ENCODE results near the gene C14orf93.

The C14orf93 gene, protein sequence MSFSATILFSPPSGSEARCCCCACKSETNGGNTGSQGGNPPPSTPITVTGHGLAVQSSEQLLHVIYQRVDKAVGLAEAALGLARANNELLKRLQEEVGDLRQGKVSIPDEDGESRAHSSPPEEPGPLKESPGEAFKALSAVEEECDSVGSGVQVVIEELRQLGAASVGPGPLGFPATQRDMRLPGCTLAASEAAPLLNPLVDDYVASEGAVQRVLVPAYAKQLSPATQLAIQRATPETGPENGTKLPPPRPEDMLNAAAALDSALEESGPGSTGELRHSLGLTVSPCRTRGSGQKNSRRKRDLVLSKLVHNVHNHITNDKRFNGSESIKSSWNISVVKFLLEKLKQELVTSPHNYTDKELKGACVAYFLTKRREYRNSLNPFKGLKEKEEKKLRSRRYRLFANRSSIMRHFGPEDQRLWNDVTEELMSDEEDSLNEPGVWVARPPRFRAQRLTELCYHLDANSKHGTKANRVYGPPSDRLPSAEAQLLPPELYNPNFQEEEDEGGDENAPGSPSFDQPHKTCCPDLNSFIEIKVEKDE

DNA sequence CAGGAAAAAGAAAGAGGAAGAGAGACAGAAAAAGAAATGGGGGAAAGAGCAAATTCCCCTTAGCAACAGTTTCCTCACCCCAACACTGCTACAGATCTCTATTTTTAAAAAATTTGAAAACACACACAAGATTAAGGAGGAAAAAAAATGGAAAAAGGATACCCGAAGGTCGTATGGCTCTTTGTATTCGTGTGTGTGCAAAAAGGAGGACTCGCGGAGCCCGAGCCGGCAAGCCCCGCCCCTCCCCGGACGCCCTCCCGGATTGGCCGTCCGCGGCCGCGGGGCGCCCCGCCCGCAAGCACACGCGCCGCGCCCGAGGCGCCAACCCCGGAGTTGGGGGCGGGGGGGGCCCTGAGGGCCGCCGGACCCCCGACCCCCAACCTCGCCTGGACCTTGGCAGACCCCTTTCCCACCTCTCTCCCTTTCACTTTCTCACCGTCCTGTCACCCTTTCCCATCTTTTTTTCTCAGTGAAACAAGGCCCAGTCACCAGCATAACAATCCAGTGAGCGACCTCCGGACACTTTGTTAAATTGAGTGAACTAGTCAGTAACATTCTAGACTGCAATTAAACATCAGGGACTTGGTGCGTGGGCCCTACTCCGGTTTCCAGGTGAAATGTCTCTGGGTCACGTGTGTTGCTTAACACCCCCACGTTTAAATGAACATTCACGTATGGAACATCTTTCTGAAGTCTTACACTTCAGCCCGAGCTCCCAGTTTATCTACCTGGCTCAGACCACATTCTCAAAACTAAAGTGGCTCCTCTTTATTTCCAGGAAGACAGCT lies at the start of gene C14orf93:
Gene C14orf93 (minus strand): TSS at position 205 of the 788 bp plus-strand sequence. CDS start 11,120 bp downstream, outside the sequence.
- in situ Hi-C loops (cut with HindIII; ENCODE audit: low sequenced_read_pairs), result loop anchor here (10.0 kb wide), 1 partner anchor 85 kb away; the partner anchor contains the start of genes ACIN1 and C14orf119
- peak within 1 kb of the TSS; percentile 40 for H3K4me3 ChIP-seq (ENCODE audit: low read depth, low read length)
- no peak for TF ChIP-seq CTCF (IDR thresholded peaks at IDR 0.05; ENCODE audit: low read depth, low read length, missing control alignments)
- no peak for DNase-seq (ENCODE audit: low read depth)

DNA sequence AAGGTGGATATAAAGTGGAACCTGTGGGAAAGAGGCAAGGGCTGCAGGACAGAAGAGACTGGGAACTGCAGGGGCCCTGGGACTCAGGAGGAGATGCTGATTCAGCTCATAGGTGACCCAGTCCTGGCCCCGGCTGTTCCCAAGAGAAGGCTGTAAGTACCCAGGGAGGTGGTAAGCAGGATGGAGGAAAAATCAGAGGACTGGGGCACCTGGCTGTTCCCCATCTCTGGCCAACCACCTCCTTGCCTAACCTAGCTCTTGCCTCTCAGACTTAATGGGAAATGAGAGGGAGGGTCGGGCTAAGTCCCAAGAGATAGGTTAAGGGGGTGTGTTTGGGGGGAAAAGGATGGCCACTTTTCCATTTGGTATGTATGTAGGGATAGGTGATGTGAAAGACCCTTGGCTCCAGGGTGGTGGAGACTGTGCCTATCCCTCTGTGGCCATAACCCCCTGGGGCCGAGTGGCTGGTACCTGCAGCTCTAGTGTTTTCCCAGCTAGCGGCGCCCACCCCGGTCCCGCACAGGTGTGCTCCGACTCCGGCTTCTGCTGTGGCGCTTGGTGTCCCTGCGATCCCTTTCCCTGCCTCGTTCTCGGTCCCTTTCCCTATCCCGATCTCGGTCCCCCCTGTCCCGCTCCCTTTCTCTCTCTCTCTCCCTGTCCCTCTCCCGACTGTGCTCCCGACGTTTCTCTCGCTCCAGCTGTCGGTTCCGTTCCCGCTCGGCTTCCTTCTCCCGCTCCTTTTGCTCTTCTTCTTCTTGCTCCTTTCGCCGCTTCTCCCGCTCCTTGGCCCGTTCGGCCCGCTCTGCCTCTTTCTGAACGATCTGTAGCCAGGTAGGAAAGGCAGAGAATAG lies 48.9 kb upstream of the C14orf93 start:
- in situ Hi-C loops (cut with HindIII; ENCODE audit: low sequenced_read_pairs), result no loop called here
- no peak for TF ChIP-seq CTCF (IDR thresholded peaks at IDR 0.05; ENCODE audit: low read depth, low read length, missing control alignments)
- no peak for DNase-seq (ENCODE audit: low read depth)
- no peak overlapping the region for H3K4me3 ChIP-seq (ENCODE audit: low read depth, low read length)

DNA sequence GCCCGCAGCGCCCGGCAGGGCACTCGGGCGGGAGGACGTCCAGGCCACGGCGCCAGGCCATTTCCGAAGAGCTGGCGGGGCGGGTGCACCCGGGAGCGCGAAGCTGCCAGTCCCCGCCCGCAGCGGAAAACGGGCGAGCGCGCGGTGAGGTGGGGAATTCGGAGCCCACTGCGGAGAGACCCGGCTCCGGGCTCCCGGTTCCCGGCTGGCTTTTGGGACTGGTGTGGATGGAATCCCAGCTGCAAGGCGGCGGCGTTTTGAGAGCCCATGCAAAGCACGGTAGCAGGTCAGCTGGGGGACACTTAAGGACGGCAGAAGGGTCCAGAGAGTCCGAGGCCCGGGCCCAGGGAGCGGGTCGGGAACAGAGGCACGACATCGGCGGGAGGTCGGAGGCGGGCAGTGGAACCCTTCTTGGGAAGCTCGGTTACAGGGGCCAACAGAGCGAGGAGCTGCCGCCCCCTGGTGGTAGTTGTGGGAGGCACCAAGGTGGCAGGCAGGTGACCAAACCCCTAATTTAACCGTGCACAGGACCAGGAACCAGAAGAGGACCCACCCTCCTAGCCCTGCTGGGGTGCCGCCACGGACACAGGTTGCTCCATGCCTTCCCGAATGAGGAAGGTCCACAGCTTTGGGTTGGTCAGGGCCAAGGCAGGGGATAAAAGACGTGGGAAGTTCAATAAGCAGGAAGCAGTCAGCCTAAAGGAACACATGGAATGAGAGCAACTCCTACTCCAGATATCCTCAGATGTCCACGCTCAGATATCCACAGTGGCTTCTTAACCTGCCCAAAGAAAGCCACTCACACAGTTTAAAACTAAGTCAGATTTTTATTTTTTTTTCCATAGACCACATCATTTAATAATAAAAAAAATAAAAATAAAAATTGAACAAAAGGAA lies 48.1 kb upstream of the C14orf93 start:
- in situ Hi-C loops (cut with HindIII; ENCODE audit: low sequenced_read_pairs), result no loop called here
- peak; percentile 73 for DNase-seq (ENCODE audit: low read depth)
- peak overlapping the region; percentile 54 for H3K4me3 ChIP-seq (ENCODE audit: low read depth, low read length)
- peak; percentile 89 for TF ChIP-seq CTCF (IDR thresholded peaks at IDR 0.05; ENCODE audit: low read depth, low read length, missing control alignments)

DNA sequence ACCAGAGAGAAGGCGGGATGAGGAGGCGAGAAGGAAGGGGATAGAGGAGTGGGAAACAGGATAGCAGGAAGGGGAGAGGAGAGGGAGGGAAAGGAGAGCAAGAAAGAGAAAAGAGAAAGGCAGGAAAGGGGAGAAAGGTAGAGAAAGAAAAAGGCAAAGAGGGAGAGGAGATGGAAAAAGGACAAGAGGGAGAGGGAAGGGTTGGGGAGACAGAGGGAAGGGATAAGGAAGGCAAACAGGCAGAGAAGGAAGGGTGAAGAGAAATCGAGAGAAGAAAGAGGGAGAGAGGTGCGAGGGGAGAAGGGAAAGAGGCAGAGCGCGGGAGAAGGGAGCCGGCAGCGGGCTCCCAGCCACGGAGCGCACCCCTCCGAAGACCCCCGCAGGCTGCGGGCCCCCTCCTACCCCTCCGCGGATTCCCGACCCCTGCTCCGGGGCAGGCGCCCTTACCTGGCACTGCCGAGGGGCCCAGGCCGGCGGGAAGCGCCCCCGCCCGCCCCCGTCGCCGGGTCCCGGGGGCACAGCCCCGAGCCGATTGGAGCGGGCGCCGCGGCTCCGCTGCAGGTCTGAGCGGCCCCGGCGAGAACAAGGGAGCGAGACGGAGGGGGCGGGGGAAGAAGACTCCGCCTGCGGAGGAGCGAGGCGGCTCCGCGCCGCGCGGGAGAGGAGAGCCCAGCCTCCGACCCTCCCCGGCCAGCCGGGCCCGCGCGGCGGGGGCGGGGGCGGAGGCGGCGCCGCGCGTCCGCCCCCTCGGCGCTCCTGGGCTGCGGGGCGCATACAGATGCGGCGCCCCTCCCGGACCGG lies 47.2 kb upstream of the C14orf93 start, which contains the start of gene CDH24:
Gene CDH24 (minus strand): TSS at position 565 of the 801 bp plus-strand sequence. CDS start 1,787 bp downstream, outside the sequence.
- in situ Hi-C loops (cut with HindIII; ENCODE audit: low sequenced_read_pairs), result no loop called here
- peak within 1 kb of the TSS; percentile 54 for H3K4me3 ChIP-seq (ENCODE audit: low read depth, low read length)
- TF ChIP-seq CTCF (IDR thresholded peaks at IDR 0.05; ENCODE audit: low read depth, low read length, missing control alignments), result no peak
- DNase-seq (ENCODE audit: low read depth), result peak; percentile 36

Data from astrocyte of the cerebellum (primary cell).